Activated CD4-positive, alpha-beta T cell treated with anti-CD3 and anti-CD28 coated beads for 4 hours (primary cell): Measurements from ENCODE around the gene EEFSEC.

Experiments used
- DNase-seq, 2 donors: peaks; one replicate each; pipeline ENCODE4 v3.0.0-alpha.2; 2020

EEFSEC gene

GRCh38 chr3:128339491-128340012 is 186.3 kb downstream of the EEFSEC start:
- DNase-seq: no peak

- no peak for DNase-seq
Observed at GRCh38 chr3:128340198-128340903, 187.1 kb downstream of the EEFSEC start.

- no peak for DNase-seq
Observed at GRCh38 chr3:128340904-128341555, 187.7 kb downstream of the EEFSEC start.

GRCh38 chr3:128341659-128342395 is 188.5 kb downstream of the EEFSEC start:
- no peak for DNase-seq

- DNase-seq: no peak
Observed at GRCh38 chr3:128342701-128343180, 189.5 kb downstream of the EEFSEC start.

- DNase-seq: no peak
Observed at GRCh38 chr3:128343287-128344051, 190.2 kb downstream of the EEFSEC start.

GRCh38 chr3:128344052-128344735 is 190.9 kb downstream of the EEFSEC start:
- DNase-seq: no peak

GRCh38 chr3:128345196-128345595 is 191.9 kb downstream of the EEFSEC start:
- DNase-seq: no peak

GRCh38 chr3:128346562-128346961 is 193.3 kb downstream of the EEFSEC start:
- DNase-seq: no peak

GRCh38 chr3:128347282-128347681 is 194.0 kb downstream of the EEFSEC start:
- no peak for DNase-seq

GRCh38 chr3:128348075-128348474 is 194.8 kb downstream of the EEFSEC start:
- no peak for DNase-seq

GRCh38 chr3:128348805-128349531 is 195.7 kb downstream of the EEFSEC start:
- DNase-seq: no peak

- DNase-seq: no peak
Observed at GRCh38 chr3:128349963-128350599, 196.8 kb downstream of the EEFSEC start.

GRCh38 chr3:128351546-128351945 is 198.3 kb downstream of the EEFSEC start:
- DNase-seq: no peak

- DNase-seq: no peak
Observed at GRCh38 chr3:128352326-128352725, 199.0 kb downstream of the EEFSEC start.

GRCh38 chr3:128353361-128353965 is 200.2 kb downstream of the EEFSEC start:
- DNase-seq: no peak

GRCh38 chr3:128353991-128354687 is 200.9 kb downstream of the EEFSEC start:
- no peak for DNase-seq

- no peak for DNase-seq
Observed at GRCh38 chr3:128354788-128355542, 201.7 kb downstream of the EEFSEC start.

- DNase-seq: no peak
Observed at GRCh38 chr3:128355543-128355919, 202.2 kb downstream of the EEFSEC start.
